IPS-18a (cell line): ENCODE data around the gene SLC25A45.

Experiments
- H3K27ac ChIP-seq: one replicate; pipeline ENCODE4 v1.5.1; 2013; ENCODE audit warnings: low read length
- H3K27me3 ChIP-seq: one replicate; pipeline ENCODE4 v1.6.1; 2013; ENCODE audit warnings: mild to moderate bottlenecking, low read length; ENCODE audit not compliant: control insufficient read depth, insufficient read depth
- H3K36me3 ChIP-seq: one replicate; pipeline ENCODE4 v1.6.1; 2013; ENCODE audit warnings: low read depth, low read length; ENCODE audit not compliant: control insufficient read depth
- H3K4me1 ChIP-seq: one replicate; pipeline ENCODE4 v1.6.1; 2013; ENCODE audit warnings: low read depth, low read length; ENCODE audit not compliant: control insufficient read depth
- H3K4me3 ChIP-seq: one replicate; pipeline ENCODE4 v1.5.1; 2013; ENCODE audit warnings: low read length
- H3K9ac ChIP-seq: one replicate; pipeline ENCODE4 v1.6.1; 2013; ENCODE audit warnings: mild to moderate bottlenecking, low read length, moderate library complexity
- H3K9me3 ChIP-seq: one replicate; pipeline ENCODE4 v1.6.1; 2013; ENCODE audit warnings: low read depth, low read length; ENCODE audit not compliant: control insufficient read depth

SLC25A45 gene

GRCh38 chr11:65377036-65377435 is 5.4 kb downstream of the SLC25A45 start:
- Histone ChIP-seq H3K27ac (no peak overlapping the region), H3K4me1 (no peaks in the 10 kb centered on the region), H3K4me3 (no peak overlapping the region), H3K9ac (no peak overlapping the region), H3K27me3 (no peaks in the 10 kb centered on the region), H3K36me3 (no peaks in the 10 kb centered on the region), H3K9me3 (no peaks in the 10 kb centered on the region)

- no peak overlapping the region for H3K27ac ChIP-seq
- H3K27me3 ChIP-seq = no peaks in the 10 kb centered on the region
- H3K36me3 ChIP-seq = no peaks in the 10 kb centered on the region
- H3K9me3 ChIP-seq = no peaks in the 10 kb centered on the region
- no peaks in the 10 kb centered on the region for H3K4me1 ChIP-seq
- no peak overlapping the region for H3K9ac ChIP-seq
- H3K4me3 ChIP-seq = no peak overlapping the region
Measured at GRCh38 chr11:65376138-65376713, 6.2 kb downstream of the SLC25A45 start.

DNA sequence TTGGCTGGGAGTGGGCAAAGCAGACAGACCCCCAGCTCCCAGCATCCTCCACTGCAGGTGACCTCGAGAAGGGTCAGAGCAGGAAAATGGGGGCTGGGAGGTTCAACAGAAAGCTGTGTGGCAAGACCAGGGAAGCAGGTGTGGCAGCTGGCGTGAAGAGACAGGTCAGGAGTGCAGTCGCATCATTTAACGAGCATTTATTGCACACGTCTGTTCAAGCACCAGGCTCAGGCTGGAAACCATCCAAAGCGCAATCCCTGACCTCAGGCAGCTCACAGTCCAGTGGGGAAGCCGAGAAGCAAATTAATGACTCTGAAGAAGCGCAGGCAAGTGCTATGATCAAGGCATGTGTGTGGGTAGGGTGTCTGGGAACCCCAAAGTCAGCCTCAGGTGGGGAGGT is 7.4 kb downstream of the SLC25A45 start:
- no peak overlapping the region for H3K27ac ChIP-seq
- H3K9ac ChIP-seq = no peak overlapping the region
- H3K4me3 ChIP-seq = no peak overlapping the region
- no peaks in the 10 kb centered on the region for H3K9me3 ChIP-seq
- H3K27me3 ChIP-seq = no peaks in the 10 kb centered on the region
- no peaks in the 10 kb centered on the region for H3K36me3 ChIP-seq
- no peaks in the 10 kb centered on the region for H3K4me1 ChIP-seq

DNA sequence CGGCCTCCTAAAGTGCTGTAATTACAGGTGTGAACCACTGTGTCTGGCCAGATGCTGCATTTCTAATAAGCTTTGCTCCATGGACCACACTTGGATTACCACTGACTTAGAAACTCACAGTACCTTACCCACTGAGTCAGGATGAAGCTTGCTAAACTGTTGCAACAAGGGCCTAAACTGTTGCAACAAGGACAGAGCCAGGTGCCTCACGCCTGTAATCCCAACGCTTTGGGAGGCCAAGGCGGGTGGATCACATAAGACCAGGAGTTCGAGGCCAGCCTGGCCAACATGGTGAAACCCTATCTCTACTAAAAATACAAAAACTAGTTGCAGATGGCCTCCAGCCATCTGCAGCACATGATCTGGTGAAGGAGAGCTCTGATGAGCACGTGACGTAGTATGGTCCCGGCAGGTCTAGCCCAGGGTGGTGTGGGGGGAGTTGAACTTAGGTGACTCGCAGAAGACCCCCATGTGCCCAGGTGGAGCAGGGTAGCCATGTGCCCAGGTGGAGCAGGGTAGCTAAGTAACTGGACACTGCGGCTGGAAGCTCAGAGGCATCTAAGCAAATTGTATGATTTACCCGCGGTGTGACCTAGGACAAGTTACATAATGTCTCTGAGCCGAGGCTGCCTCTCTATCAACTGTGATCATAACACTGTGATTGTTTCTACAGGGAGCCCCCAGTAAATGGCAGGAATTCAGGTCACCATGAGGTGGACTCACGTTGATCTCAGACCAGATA is 8.4 kb downstream of the SLC25A45 start:
- H3K9ac ChIP-seq = no peak overlapping the region
- H3K4me1 ChIP-seq = no peaks in the 10 kb centered on the region
- no peaks in the 10 kb centered on the region for H3K27me3 ChIP-seq
- no peak overlapping the region for H3K27ac ChIP-seq
- no peak overlapping the region for H3K4me3 ChIP-seq
- no peaks in the 10 kb centered on the region for H3K36me3 ChIP-seq
- H3K9me3 ChIP-seq = no peaks in the 10 kb centered on the region

DNA sequence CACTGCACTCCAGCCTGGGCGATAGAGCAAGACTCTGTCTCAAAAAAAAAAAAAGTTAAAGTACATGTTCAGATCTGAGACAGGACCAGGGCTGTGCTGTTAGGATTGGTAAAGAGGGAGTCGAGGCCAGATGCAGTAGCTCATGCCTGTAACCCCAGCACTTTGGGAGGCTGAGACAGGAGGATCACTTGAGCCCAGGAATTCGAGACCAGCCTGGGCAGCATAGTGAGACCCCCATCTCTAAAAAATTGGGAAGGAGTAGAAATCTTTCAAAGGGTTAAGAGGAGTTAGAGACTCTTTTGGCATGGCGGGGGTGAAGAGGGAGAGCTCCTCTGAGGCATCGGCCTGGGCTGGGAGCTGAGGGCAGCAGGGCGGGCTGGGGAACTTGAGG is 11.8 kb downstream of the SLC25A45 start:
- no peaks in the 10 kb centered on the region for H3K36me3 ChIP-seq
- no peak overlapping the region for H3K27ac ChIP-seq
- H3K27me3 ChIP-seq = no peaks in the 10 kb centered on the region
- no peaks in the 10 kb centered on the region for H3K9me3 ChIP-seq
- H3K9ac ChIP-seq = no peak overlapping the region
- H3K4me3 ChIP-seq = no peak overlapping the region
- no peaks in the 10 kb centered on the region for H3K4me1 ChIP-seq

GRCh38 chr11:65366340-65366773 is 16.1 kb downstream of the SLC25A45 start:
- H3K27ac ChIP-seq = no peak overlapping the region
- H3K27me3 ChIP-seq = no peaks in the 10 kb centered on the region
- H3K36me3 ChIP-seq = no peaks in the 10 kb centered on the region
- no peak overlapping the region for H3K9ac ChIP-seq
- no peak overlapping the region for H3K4me3 ChIP-seq
- no peaks in the 10 kb centered on the region for H3K4me1 ChIP-seq
- no peaks in the 10 kb centered on the region for H3K9me3 ChIP-seq

DNA sequence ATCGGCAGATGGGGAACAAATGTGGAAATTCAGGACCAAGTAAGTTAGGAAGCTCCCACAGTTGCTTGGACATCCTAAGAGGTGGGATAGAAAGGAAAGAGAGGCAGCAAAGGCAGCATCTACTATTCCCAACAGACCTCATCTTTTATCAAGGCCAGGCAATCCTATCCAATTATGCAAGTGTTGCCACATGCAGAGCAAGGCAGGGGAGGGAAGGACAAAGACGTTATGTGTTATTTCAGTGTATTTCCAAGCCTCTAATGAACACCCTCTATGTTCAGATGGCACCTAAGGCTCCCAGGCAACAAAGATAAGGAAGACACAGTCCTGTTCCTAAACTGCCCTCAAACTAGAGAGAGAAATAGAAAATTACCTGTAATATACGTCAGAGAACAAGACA is 18.7 kb downstream of the SLC25A45 start:
- no peaks in the 10 kb centered on the region for H3K4me1 ChIP-seq
- no peaks in the 10 kb centered on the region for H3K27me3 ChIP-seq
- H3K9ac ChIP-seq = no peak overlapping the region
- no peaks in the 10 kb centered on the region for H3K36me3 ChIP-seq
- no peak overlapping the region for H3K4me3 ChIP-seq
- H3K27ac ChIP-seq = no peak overlapping the region
- H3K9me3 ChIP-seq = no peaks in the 10 kb centered on the region

- Histone ChIP-seq H3K4me1 (no peaks in the 10 kb centered on the region), H3K9ac (no peak overlapping the region)
Measured at GRCh38 chr11:65362966-65363365, 19.5 kb downstream of the SLC25A45 start.

DNA sequence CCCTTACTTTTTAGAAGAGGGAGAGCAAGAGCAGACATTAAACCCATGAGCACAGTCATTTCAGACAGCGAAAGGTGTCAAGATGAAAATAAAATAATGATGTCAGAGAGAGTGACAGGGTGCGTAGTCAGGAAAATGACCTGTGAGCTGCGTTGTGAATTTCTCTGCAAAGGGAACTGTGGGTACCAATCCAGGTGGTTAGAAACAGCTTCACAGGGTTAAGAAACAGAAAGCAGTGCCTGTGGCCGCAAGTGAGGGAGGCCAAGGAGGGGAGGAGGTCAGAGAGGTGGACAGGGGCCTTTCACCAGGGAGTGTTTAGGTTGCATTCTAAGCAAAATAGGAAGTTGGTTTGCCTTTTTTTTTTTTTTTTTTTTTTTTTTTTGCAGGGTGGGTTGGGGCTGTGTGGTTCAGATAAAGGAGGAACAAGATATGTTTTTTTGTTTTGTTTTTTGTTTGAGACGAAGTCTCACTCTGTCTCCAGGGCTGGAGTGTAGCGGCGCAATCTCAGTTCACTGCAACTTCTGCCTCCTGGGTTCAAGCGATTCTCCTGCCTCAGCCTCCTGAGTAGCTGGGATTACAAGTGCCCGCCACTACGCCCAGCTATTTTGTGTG is 20.0 kb downstream of the SLC25A45 start:
- Histone ChIP-seq H3K27ac (no peak overlapping the region), H3K4me1 (no peaks in the 10 kb centered on the region), H3K4me3 (no peak overlapping the region), H3K9me3 (no peaks in the 10 kb centered on the region), H3K36me3 (no peaks in the 10 kb centered on the region), H3K27me3 (peaks cover 2% of the 10 kb centered on the region), H3K9ac (no peak overlapping the region)

More at GRCh38 chr11:65362966-65363365, 19.5 kb downstream of the SLC25A45 start:
- Histone ChIP-seq H3K36me3 (no peaks in the 10 kb centered on the region), H3K4me3 (no peak overlapping the region), H3K27ac (no peak overlapping the region), H3K27me3 (no peaks in the 10 kb centered on the region), H3K9me3 (no peaks in the 10 kb centered on the region)

GRCh38 chr11:65357856-65358356 is 24.5 kb downstream of the SLC25A45 start:
- no peak overlapping the region for H3K27ac ChIP-seq
- H3K9ac ChIP-seq = no peak overlapping the region
- peaks cover 24% of the 10 kb centered on the region for H3K27me3 ChIP-seq
- H3K36me3 ChIP-seq = no peaks in the 10 kb centered on the region
- H3K4me3 ChIP-seq = no peak overlapping the region
- H3K9me3 ChIP-seq = no peaks in the 10 kb centered on the region
- peaks cover 7% of the 10 kb centered on the region for H3K4me1 ChIP-seq

- no peak overlapping the region for H3K27ac ChIP-seq
Measured at GRCh38 chr11:65356394-65356972, 26.0 kb downstream of the SLC25A45 start.

More at GRCh38 chr11:65356394-65356972, 26.0 kb downstream of the SLC25A45 start:
- H3K4me1 ChIP-seq = peaks cover 7% of the 10 kb centered on the region
- H3K36me3 ChIP-seq = peaks cover 5% of the 10 kb centered on the region
- no peaks in the 10 kb centered on the region for H3K9me3 ChIP-seq
- no peak overlapping the region for H3K4me3 ChIP-seq
- H3K9ac ChIP-seq = no peak overlapping the region
- H3K27me3 ChIP-seq = peaks cover 24% of the 10 kb centered on the region
